HEK293 (cell line): Measurements from ENCODE around the gene ITGB3.

Source experiments
- CTCF ChIA-PET: fragments of 350-600 bp; formaldehyde crosslinking; extraction: SDS; loops from one replicate; lab custom pipeline; 2021; ENCODE audit warnings: antibody characterized with exemption; lab: Yijun Ruan, JAX
- POLR2A ChIA-PET: fragments of 300-600 bp; formaldehyde crosslinking; extraction: SDS; loops from one replicate; lab custom pipeline; 2020; ENCODE audit warnings: antibody characterized with exemption, inconsistent platforms; lab: Yijun Ruan, JAX
- H3K27ac ChIP-seq: fragments of 200-500 bp; sonication (Bioruptor generic); 2 replicates; pipeline ENCODE4 v1.5.1; 2014; ENCODE audit warnings: low read depth, low read length, control low read depth, inconsistent platforms; ENCODE audit errors: extremely low read depth
- H3K36me3 ChIP-seq, 2 experiments: fragments of 200-500 bp in 1 of 2; sonication (Bioruptor generic) in 1 of 2; 1 replicate in 1 of 2; 2 replicates in 1 of 2; pipeline ENCODE4 v1.5.1; 2014 to 2017; ENCODE audit warnings: inconsistent platforms in 2 of 2, low read length in 2 of 2; ENCODE audit not compliant: control insufficient read depth in 2 of 2, insufficient read depth in 1 of 2
- H3K4me1 ChIP-seq: fragments of 200-500 bp; sonication (Bioruptor generic); 2 replicates; pipeline ENCODE4 v1.5.1; 2014; ENCODE audit warnings: mild to moderate bottlenecking, low read length, inconsistent platforms; ENCODE audit not compliant: control insufficient read depth, insufficient read depth
- H3K4me3 ChIP-seq: 2 replicates; pipeline ENCODE4 v1.5.1; 2011; ENCODE audit warnings: low read depth, mild to moderate bottlenecking, control low read depth, low read length, moderate library complexity
- H3K9me3 ChIP-seq: fragments of 200-500 bp; sonication (Bioruptor generic); 2 replicates; pipeline ENCODE4 v1.5.1; 2014; ENCODE audit warnings: low read depth, low read length, inconsistent platforms; ENCODE audit not compliant: control insufficient read depth, insufficient read depth
- BCL11A ChIP-seq: fragments of 450-650 bp; formaldehyde crosslinking; IDR thresholded peaks from 2 replicates; pipeline ENCODE4 v1.5.1; 2016; ENCODE audit warnings: low read depth, missing biosample characterization, missing genetic modification characterization
- HOXA7 ChIP-seq: sonication (generic); formaldehyde crosslinking; IDR thresholded peaks from 2 replicates; pipeline ENCODE4 v1.8.1; 2022; ENCODE audit warnings: missing genetic modification reagents, borderline replicate concordance
- HOXD13 ChIP-seq: sonication (generic); formaldehyde crosslinking; IDR thresholded peaks from 2 replicates; pipeline ENCODE4 v1.8.0; 2022; ENCODE audit warnings: missing genetic modification reagents, borderline replicate concordance
- KLF1 ChIP-seq: fragments of 450-650 bp; formaldehyde crosslinking; IDR thresholded peaks from 2 replicates; pipeline ENCODE4 v1.5.1; 2016; ENCODE audit warnings: missing biosample characterization, missing genetic modification characterization
- KLF17 ChIP-seq: fragments of 450-650 bp; formaldehyde crosslinking; IDR thresholded peaks from 2 replicates; pipeline ENCODE4 v1.5.1; 2016; ENCODE audit warnings: missing biosample characterization, missing genetic modification characterization
- MYNN ChIP-seq: fragments of 450-650 bp; formaldehyde crosslinking; IDR thresholded peaks from 2 replicates; pipeline ENCODE4 v1.5.1; 2016; ENCODE audit warnings: missing biosample characterization, missing genetic modification characterization, borderline replicate concordance
- SETDB1 ChIP-seq: IDR thresholded peaks from one replicate; pipeline ENCODE4 v1.6.1; 2017; ENCODE audit warnings: mild to moderate bottlenecking, low read length, moderate library complexity, mixed read lengths; ENCODE audit not compliant: insufficient read length
- SP7 ChIP-seq: fragments of 450-650 bp; formaldehyde crosslinking; IDR thresholded peaks from 2 replicates; pipeline ENCODE4 v1.5.1; 2016; ENCODE audit warnings: missing biosample characterization, missing genetic modification characterization
- WT1 ChIP-seq: fragments of 450-650 bp; formaldehyde crosslinking; IDR thresholded peaks from 2 replicates; pipeline ENCODE4 v1.5.1; 2016; ENCODE audit warnings: missing biosample characterization, missing genetic modification characterization
- ZBTB17 ChIP-seq: fragments of 450-650 bp; formaldehyde crosslinking; IDR thresholded peaks from 2 replicates; pipeline ENCODE4 v1.5.1; 2016; ENCODE audit warnings: missing biosample characterization, missing genetic modification characterization
- ZFP37 ChIP-seq: fragments of 450-650 bp; formaldehyde crosslinking; IDR thresholded peaks from 2 replicates; pipeline ENCODE4 v1.5.1; 2016; ENCODE audit warnings: missing biosample characterization, missing genetic modification characterization
- ZNF114 ChIP-seq: fragments of 450-650 bp; formaldehyde crosslinking; IDR thresholded peaks from 2 replicates; pipeline ENCODE4 v1.5.0; 2017; ENCODE audit warnings: missing biosample characterization, missing genetic modification characterization
- ZNF169 ChIP-seq: fragments of 450-650 bp; formaldehyde crosslinking; IDR thresholded peaks from 2 replicates; pipeline ENCODE4 v1.5.1; 2016; ENCODE audit warnings: missing biosample characterization, missing genetic modification characterization
- ZNF19 ChIP-seq: fragments of 450-650 bp; formaldehyde crosslinking; IDR thresholded peaks from 2 replicates; pipeline ENCODE4; 2016; ENCODE audit warnings: missing biosample characterization, missing genetic modification characterization, low read depth
- ZNF248 ChIP-seq: fragments of 450-650 bp; formaldehyde crosslinking; IDR thresholded peaks from 2 replicates; pipeline ENCODE4 v1.5.1; 2017; ENCODE audit warnings: missing biosample characterization, missing genetic modification characterization
- ZNF335 ChIP-seq: fragments of 450-650 bp; formaldehyde crosslinking; conservative IDR thresholded peaks from 2 replicates; pipeline ENCODE4 v1.5.1; 2016; ENCODE audit warnings: missing biosample characterization, missing genetic modification characterization
- ZNF404 ChIP-seq: fragments of 450-650 bp; formaldehyde crosslinking; IDR thresholded peaks from 2 replicates; pipeline ENCODE4 v1.5.1; 2017; ENCODE audit warnings: missing biosample characterization, missing genetic modification characterization
- ZNF48 ChIP-seq: fragments of 450-650 bp; formaldehyde crosslinking; IDR thresholded peaks from 2 replicates; pipeline ENCODE4 v1.5.1; 2016; ENCODE audit warnings: missing biosample characterization, missing genetic modification characterization
- ZNF549 ChIP-seq: fragments of 450-650 bp; IDR thresholded peaks from 2 replicates; pipeline ENCODE4 v1.5.1; 2018; ENCODE audit warnings: missing biosample characterization, missing genetic modification characterization, mild to moderate bottlenecking, inconsistent platforms, moderate library complexity
- ZNF555 ChIP-seq: fragments of 450-650 bp; formaldehyde crosslinking; conservative IDR thresholded peaks from 2 replicates; pipeline ENCODE4 v1.5.1; 2017; ENCODE audit warnings: missing biosample characterization, mild to moderate bottlenecking, missing genetic modification characterization, inconsistent platforms
- ZNF558 ChIP-seq: fragments of 450-650 bp; formaldehyde crosslinking; IDR thresholded peaks from 2 replicates; pipeline ENCODE4 v1.5.1; 2016; ENCODE audit warnings: missing biosample characterization, missing genetic modification characterization
- ZNF560 ChIP-seq: fragments of 450-650 bp; formaldehyde crosslinking; IDR thresholded peaks from 2 replicates; pipeline ENCODE4 v1.5.1; 2017; ENCODE audit warnings: missing biosample characterization, missing genetic modification characterization, borderline replicate concordance
- ZNF571 ChIP-seq: fragments of 450-650 bp; formaldehyde crosslinking; IDR thresholded peaks from 2 replicates; pipeline ENCODE4 v1.5.0; 2017; ENCODE audit warnings: missing biosample characterization, missing genetic modification characterization
- ZNF654 ChIP-seq: fragments of 450-650 bp; formaldehyde crosslinking; IDR thresholded peaks from 2 replicates; pipeline ENCODE4 v1.5.1; 2016; ENCODE audit warnings: low read depth, missing biosample characterization, missing genetic modification characterization
- ZNF704 ChIP-seq: fragments of 450-650 bp; formaldehyde crosslinking; IDR thresholded peaks from 2 replicates; pipeline ENCODE4 v1.5.1; 2016; ENCODE audit warnings: missing biosample characterization, missing genetic modification characterization
- TF ChIP-seq, protein P1 (sequence below): sonication (generic); formaldehyde crosslinking; IDR thresholded peaks from 2 replicates; pipeline ENCODE4 v1.8.1; 2022; ENCODE audit warnings: mild to moderate bottlenecking, moderate library complexity, missing genetic modification reagents
- TF ChIP-seq, protein P2 (sequence below): fragments of 450-650 bp; formaldehyde crosslinking; IDR thresholded peaks from 2 replicates; pipeline ENCODE4 v1.5.1; 2016; ENCODE audit warnings: missing biosample characterization, missing genetic modification characterization

The ITGB3 gene

GRCh38 chr17:47301831-47302230 is 48.2 kb downstream of the ITGB3 start:
- Histone ChIP-seq H3K4me1 (no peaks in the 10 kb centered on the region), H3K4me3 (no peak overlapping the region), H3K9me3 (no peaks in the 10 kb centered on the region), H3K36me3 (no peaks in the 10 kb centered on the region), H3K27ac (no peak overlapping the region)
- TF ChIP-seq KLF1 (tag by site-specific recombination) = no peak
- no peak for TF ChIP-seq ZNF704 (tag by site-specific recombination)
- TF ChIP-seq, protein P1, sequence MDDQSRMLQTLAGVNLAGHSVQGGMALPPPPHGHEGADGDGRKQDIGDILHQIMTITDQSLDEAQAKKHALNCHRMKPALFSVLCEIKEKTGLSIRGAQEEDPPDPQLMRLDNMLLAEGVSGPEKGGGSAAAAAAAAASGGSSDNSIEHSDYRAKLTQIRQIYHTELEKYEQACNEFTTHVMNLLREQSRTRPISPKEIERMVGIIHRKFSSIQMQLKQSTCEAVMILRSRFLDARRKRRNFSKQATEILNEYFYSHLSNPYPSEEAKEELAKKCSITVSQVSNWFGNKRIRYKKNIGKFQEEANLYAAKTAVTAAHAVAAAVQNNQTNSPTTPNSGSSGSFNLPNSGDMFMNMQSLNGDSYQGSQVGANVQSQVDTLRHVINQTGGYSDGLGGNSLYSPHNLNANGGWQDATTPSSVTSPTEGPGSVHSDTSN (CRISPR knock-in tag) = no peak
- TF ChIP-seq ZNF571 (tag by site-specific recombination) = no peak
- TF ChIP-seq KLF17 (tag by site-specific recombination) = no peak
- TF ChIP-seq SETDB1 = peak; percentile 65
- TF ChIP-seq ZNF114 (tag by site-specific recombination) = no peak
- no peak for TF ChIP-seq ZNF335
- ChIA-PET POLR2A (no interaction called here), CTCF (interaction anchor here (0.6 to 1.4 kb wide), 4 partner anchors 18 to 360 kb away, joined by 3 to 4 read pairs (median 4); no protein-coding TSS in a partner anchor)

GRCh38 chr17:47304186-47304585 is 50.6 kb downstream of the ITGB3 start:
- H3K4me1 ChIP-seq = no peaks in the 10 kb centered on the region
- no peaks in the 10 kb centered on the region for H3K9me3 ChIP-seq
- ChIA-PET CTCF (interaction anchor here (0.7 kb wide), 1 partner anchor 70 kb away, joined by 3 read pairs; no protein-coding TSS in a partner anchor), POLR2A (interaction anchor here (0.7 kb wide), 1 partner anchor 30 kb away, joined by 5 read pairs; no protein-coding TSS in a partner anchor)
- TF ChIP-seq WT1 (tag by site-specific recombination) = no peak
- no peak for TF ChIP-seq MYNN (tag by site-specific recombination)
- no peak for TF ChIP-seq ZNF114 (tag by site-specific recombination)
- TF ChIP-seq ZFP37 (tag by site-specific recombination) = no peak
- no peak for TF ChIP-seq HOXD13 (CRISPR knock-in tag)
- TF ChIP-seq ZNF48 (tag by site-specific recombination) = no peak
- TF ChIP-seq ZNF248 (tag by site-specific recombination) = no peak
- TF ChIP-seq ZNF560 (tag by site-specific recombination) = no peak
- H3K27ac ChIP-seq = no peak overlapping the region
- H3K36me3 ChIP-seq = no peaks in the 10 kb centered on the region
- no peak overlapping the region for H3K4me3 ChIP-seq

- no peaks in the 10 kb centered on the region for H3K4me1 ChIP-seq
- ChIA-PET POLR2A (interaction anchor here (0.6 to 1.5 kb wide), 3 partner anchors 26 to 116 kb away, joined by 3 read pairs; partner anchors contain the start of gene CDC27), CTCF (interaction anchor here (0.6 to 1.5 kb wide), 6 partner anchors 10 to 362 kb away, joined by 3 to 14 read pairs (median 4); no protein-coding TSS in a partner anchor)
- H3K27ac ChIP-seq = no peak overlapping the region
- no peaks in the 10 kb centered on the region for H3K9me3 ChIP-seq
- H3K4me3 ChIP-seq = no peak overlapping the region
- H3K36me3 ChIP-seq = no peaks in the 10 kb centered on the region
- TF ChIP-seq, protein P1 (CRISPR knock-in tag) = no peak
- no peak for TF ChIP-seq ZNF404 (tag by site-specific recombination)
- TF ChIP-seq ZNF19 = no peak
- TF ChIP-seq BCL11A (tag by site-specific recombination) = no peak
- TF ChIP-seq ZNF555 (tag by site-specific recombination) = no peak
- TF ChIP-seq ZNF549 = no peak
- no peak for TF ChIP-seq ZNF558 (tag by site-specific recombination)
- no peak for TF ChIP-seq HOXA7 (CRISPR knock-in tag)
- no peak for TF ChIP-seq ZBTB17
- TF ChIP-seq, protein P2, sequence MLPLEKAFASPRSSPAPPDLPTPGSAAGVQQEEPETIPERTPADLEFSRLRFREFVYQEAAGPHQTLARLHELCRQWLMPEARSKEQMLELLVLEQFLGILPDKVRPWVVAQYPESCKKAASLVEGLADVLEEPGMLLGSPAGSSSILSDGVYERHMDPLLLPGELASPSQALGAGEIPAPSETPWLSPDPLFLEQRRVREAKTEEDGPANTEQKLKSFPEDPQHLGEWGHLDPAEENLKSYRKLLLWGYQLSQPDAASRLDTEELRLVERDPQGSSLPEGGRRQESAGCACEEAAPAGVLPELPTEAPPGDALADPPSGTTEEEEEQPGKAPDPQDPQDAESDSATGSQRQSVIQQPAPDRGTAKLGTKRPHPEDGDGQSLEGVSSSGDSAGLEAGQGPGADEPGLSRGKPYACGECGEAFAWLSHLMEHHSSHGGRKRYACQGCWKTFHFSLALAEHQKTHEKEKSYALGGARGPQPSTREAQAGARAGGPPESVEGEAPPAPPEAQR = no peak
- no peak for TF ChIP-seq ZNF169 (tag by site-specific recombination)
- TF ChIP-seq SP7 (tag by site-specific recombination) = peak; percentile 34; the same call in 1 of the 2 replicates
- no peak for TF ChIP-seq ZNF654 (tag by site-specific recombination)
These were observed 51.8 kb downstream of the ITGB3 start for GRCh38 chr17:47305302-47305923.
